Loucy (cell line): Measurements from ENCODE around the gene KRTAP3-1.

ENCODE experiments used
- CTCF ChIP-seq: fragments of 200-600 bp; sonication (generic); conservative IDR thresholded peaks from 2 replicates; pipeline ENCODE4 v1.5.1; 2014; ENCODE audit warnings: mild to moderate bottlenecking, antibody characterized with exemption, low read length
- EZH2phosphoT487 ChIP-seq: fragments of 200-600 bp; IDR thresholded peaks from 2 replicates; pipeline ENCODE4 v1.6.1; 2018; ENCODE audit warnings: antibody characterized with exemption, mild to moderate bottlenecking, moderate library complexity, borderline replicate concordance

GRCh38 chr17:41049110-41049509 lies 40.2 kb upstream of the KRTAP3-1 start:
- no peak for TF ChIP-seq CTCF
- TF ChIP-seq EZH2phosphoT487, result no peak
